Osteoblast (primary cell): Measurements from ENCODE around the gene NRCAM. TPM values are rescaled to one million over a fixed set of nuclear protein-coding genes. Genes with fewer than 3 reads are reported as not detected.
A peak's percentile ranks its signal among the peaks of the same experiment; 100 is the strongest.

Source experiments
- DNase-seq: peaks from one replicate; pipeline ENCODE4 v3.0.0; 2011; ENCODE audit warnings: low spot score, mixed read lengths; ENCODE audit not compliant: insufficient read length; ENCODE audit errors: missing footprints
- H2AFZ ChIP-seq: 2 replicates; pipeline ENCODE4 v1.6.0; 2011; ENCODE audit warnings: mild to moderate bottlenecking, low read length
- H3K27ac ChIP-seq: 2 replicates; pipeline ENCODE4 v1.5.1; 2011; ENCODE audit warnings: mild to moderate bottlenecking, low read depth, low read length, moderate library complexity
- H3K27me3 ChIP-seq: 2 replicates; pipeline ENCODE4 v1.6.0; 2012; ENCODE audit warnings: mild to moderate bottlenecking, control low read depth, inconsistent platforms, low read length, moderate library complexity; ENCODE audit not compliant: insufficient read depth
- H3K36me3 ChIP-seq: 2 replicates; pipeline ENCODE4 v1.5.1; 2011; ENCODE audit warnings: mild to moderate bottlenecking, low read length, control low read depth, moderate library complexity; ENCODE audit not compliant: insufficient read depth
- H3K4me1 ChIP-seq: 2 replicates; pipeline ENCODE4 v1.5.1; 2011; ENCODE audit warnings: mild to moderate bottlenecking, low read length, control low read depth, moderate library complexity; ENCODE audit not compliant: insufficient read depth
- H3K4me2 ChIP-seq: 2 replicates; pipeline ENCODE4 v1.6.0; 2011; ENCODE audit warnings: mild to moderate bottlenecking, low read length; ENCODE audit not compliant: insufficient read depth
- H3K4me3 ChIP-seq: fragments of 200-600 bp; sonication (generic); 3 replicates; pipeline ENCODE4 v1.5.1; 2012; ENCODE audit warnings: mild to moderate bottlenecking, low read length, inconsistent platforms; ENCODE audit not compliant: insufficient read depth
- H3K79me2 ChIP-seq: 2 replicates; pipeline ENCODE4 v1.6.0; 2012; ENCODE audit warnings: mild to moderate bottlenecking, low read length, control low read depth, inconsistent platforms; ENCODE audit not compliant: insufficient read depth
- H3K9me3 ChIP-seq: 2 replicates; pipeline ENCODE4 v1.5.1; 2011; ENCODE audit warnings: low read depth, low read length, control low read depth
- H4K20me1 ChIP-seq: 2 replicates; pipeline ENCODE4 v1.6.0; 2012; ENCODE audit warnings: mild to moderate bottlenecking, low read length, control low read depth; ENCODE audit not compliant: insufficient read depth
- CTCF ChIP-seq: IDR thresholded peaks from 2 replicates; pipeline ENCODE4 v1.5.1; 2011; ENCODE audit warnings: mild to moderate bottlenecking, low read depth, low read length, moderate library complexity; ENCODE audit errors: extremely low read depth
- total RNA-seq: library from RNA; depleted of rRNA; stranded (reverse); fragments of >200 nt; gene quantifications from 2 replicates; pipeline ENCODE4 v1.2.3, GENCODE V29; 2012

Gene NRCAM
- total RNA-seq, 1 donor, result 2.2 TPM

GRCh38 chr7:108358553-108358952, 97.7 kb downstream of the NRCAM start:
- no peak overlapping the region for H3K27ac ChIP-seq
- DNase-seq, result no peak
- no peaks in the 10 kb centered on the region for H3K9me3 ChIP-seq
- no peak overlapping the region for H3K4me2 ChIP-seq
- H2AFZ ChIP-seq, result no peak overlapping the region
- H3K4me3 ChIP-seq, result no peak overlapping the region
- no peaks in the 10 kb centered on the region for H4K20me1 ChIP-seq
- TF ChIP-seq CTCF, result no peak
- no peaks in the 10 kb centered on the region for H3K27me3 ChIP-seq
- no peaks in the 10 kb centered on the region for H3K4me1 ChIP-seq
- no peaks in the 10 kb centered on the region for H3K79me2 ChIP-seq
- no peaks in the 10 kb centered on the region for H3K36me3 ChIP-seq

- H3K4me2 ChIP-seq, result no peak overlapping the region
- no peaks in the 10 kb centered on the region for H3K4me1 ChIP-seq
- TF ChIP-seq CTCF, result no peak
- H3K27ac ChIP-seq, result no peak overlapping the region
- no peaks in the 10 kb centered on the region for H3K79me2 ChIP-seq
- H2AFZ ChIP-seq, result no peak overlapping the region
- H3K27me3 ChIP-seq, result no peaks in the 10 kb centered on the region
- peak; percentile 68 for DNase-seq
- H3K36me3 ChIP-seq, result no peaks in the 10 kb centered on the region
- no peaks in the 10 kb centered on the region for H3K9me3 ChIP-seq
- no peaks in the 10 kb centered on the region for H4K20me1 ChIP-seq
- H3K4me3 ChIP-seq, result no peak overlapping the region
These were observed 104.5 kb downstream of the NRCAM start for GRCh38 chr7:108351729-108352131.

- Histone ChIP-seq H3K27ac (no peak overlapping the region), H2AFZ (no peak overlapping the region), H3K79me2 (no peaks in the 10 kb centered on the region), H3K27me3 (no peaks in the 10 kb centered on the region), H3K9me3 (no peaks in the 10 kb centered on the region), H3K36me3 (no peaks in the 10 kb centered on the region), H4K20me1 (no peaks in the 10 kb centered on the region), H3K4me1 (no peaks in the 10 kb centered on the region), H3K4me3 (no peak overlapping the region), H3K4me2 (no peak overlapping the region)
- peak; percentile 63 for DNase-seq
- TF ChIP-seq CTCF, result no peak
These were observed 107.3 kb downstream of the NRCAM start for GRCh38 chr7:108348913-108349312.

GRCh38 chr7:108347616-108348015, 108.6 kb downstream of the NRCAM start:
- Histone ChIP-seq H3K27ac (no peak overlapping the region), H3K36me3 (no peaks in the 10 kb centered on the region), H3K4me1 (no peaks in the 10 kb centered on the region), H3K4me2 (no peak overlapping the region), H4K20me1 (no peaks in the 10 kb centered on the region), H2AFZ (no peak overlapping the region), H3K79me2 (no peaks in the 10 kb centered on the region), H3K4me3 (no peak overlapping the region), H3K27me3 (no peaks in the 10 kb centered on the region), H3K9me3 (no peaks in the 10 kb centered on the region)
- no peak for TF ChIP-seq CTCF
- peak; percentile 75 for DNase-seq
